Sigmoid colon (tissue), 3 donors: ENCODE measurements around the gene ALDH3A1.
A peak's percentile ranks its signal among the peaks of the same experiment; 100 is the strongest.

Source experiments
- CTCF ChIP-seq, 4 experiments: fragments of 450-650 bp in 3 of 4; fragments of 200-600 bp in 1 of 4; IDR thresholded peaks; one replicate each; pipeline ENCODE4 v1.5.1; 2016 to 2019; ENCODE audit warnings: antibody characterized with exemption in 4 of 4, mild to moderate bottlenecking in 3 of 4, moderate library complexity in 2 of 4
- POLR2A ChIP-seq, 2 donors: fragments of 450-650 bp; IDR thresholded peaks; one replicate each; pipeline ENCODE4 v1.6.1; 2016; ENCODE audit warnings: antibody characterized with exemption in 2 of 2, mild to moderate bottlenecking in 2 of 2, moderate library complexity in 2 of 2

DNA sequence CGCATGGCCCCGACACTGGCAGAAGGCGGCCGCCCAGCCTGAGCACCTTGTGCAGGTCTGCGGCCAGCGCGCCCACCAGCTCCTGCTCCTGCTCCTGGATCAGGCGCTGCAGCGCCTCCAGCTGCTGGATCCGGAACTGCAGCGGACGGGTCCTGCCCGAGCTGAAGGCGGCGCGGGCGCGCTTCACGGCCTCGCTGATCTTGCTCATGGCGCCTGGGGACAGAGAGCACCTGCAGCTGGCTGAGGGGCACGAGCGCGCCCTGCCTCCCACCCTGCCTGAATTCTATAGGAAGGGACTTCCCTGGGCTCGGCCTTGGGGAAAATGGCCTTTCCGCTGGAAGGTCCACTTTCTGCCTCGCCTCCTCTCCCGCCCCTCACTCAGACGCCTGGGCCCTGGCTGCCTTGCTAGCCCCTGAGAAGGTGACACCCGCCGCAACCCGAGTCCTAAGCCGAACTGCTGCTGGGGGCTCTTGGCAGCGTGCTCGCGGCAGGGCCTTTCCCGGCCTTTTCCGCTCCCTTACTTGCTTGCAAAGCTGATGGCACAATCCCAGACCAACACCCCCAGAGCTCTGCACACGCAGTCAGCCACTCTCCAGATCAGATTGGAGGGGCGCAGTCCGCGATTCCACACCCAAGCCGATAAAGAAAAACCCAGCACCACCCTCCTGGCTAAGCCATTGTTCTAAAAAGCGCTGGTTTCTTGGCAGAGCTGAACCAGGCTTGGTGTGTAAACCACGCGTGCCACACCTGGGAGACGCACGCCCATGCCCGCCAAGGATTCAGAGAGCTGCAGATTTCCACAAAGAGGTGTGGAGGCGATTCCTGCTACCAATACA, 3.0 kb downstream of the ALDH3A1 start:
- TF ChIP-seq CTCF (IDR thresholded peaks at IDR 0.05) (peak; percentile 84 to 99 (median 92)), POLR2A (IDR thresholded peaks at IDR 0.05) (no peak)
